HCT116 (cell line): ENCODE results near the gene PLA2R1.

Source experiments
- CEBPB ChIP-seq: IDR thresholded peaks from 2 replicates; pipeline ENCODE4 v1.6.1; 2012; ENCODE audit warnings: low read depth
- CTCF ChIP-seq, 3 experiments: fragments of 200-600 bp in 1 of 3; sonication (generic) in 1 of 3; IDR thresholded peaks in 2 of 3; conservative IDR thresholded peaks in 1 of 3; 2 replicates each; pipeline ENCODE4 v1.5.1; 2012 to 2017; ENCODE audit warnings: low read depth in 2 of 3, low read length in 2 of 3, antibody characterized with exemption in 1 of 3, borderline replicate concordance in 1 of 3, control low read depth in 1 of 3, mild to moderate bottlenecking in 1 of 3, mixed read lengths in 1 of 3, mixed run types in 1 of 3, moderate library complexity in 1 of 3; ENCODE audit not compliant: insufficient read depth in 1 of 3
- EGR1 ChIP-seq: IDR thresholded peaks from 2 replicates; pipeline ENCODE4 v1.6.1; 2012; ENCODE audit warnings: low read depth
- EZH2 ChIP-seq: fragments of 200-600 bp; sonication (generic); IDR thresholded peaks from 2 replicates; pipeline ENCODE4 v1.6.1; 2017; ENCODE audit warnings: antibody characterized with exemption, mixed run types
- MAX ChIP-seq: IDR thresholded peaks from 2 replicates; pipeline ENCODE4 v1.6.1; 2012
- POLR2A ChIP-seq: IDR thresholded peaks from 2 replicates; pipeline ENCODE4 v1.7.0; 2011; ENCODE audit warnings: borderline replicate concordance; ENCODE audit not compliant: insufficient read depth, insufficient read length; ENCODE audit errors: extremely low read depth
- POLR2AphosphoS5 ChIP-seq: IDR thresholded peaks from 2 replicates; pipeline ENCODE4 v1.6.1; 2011; ENCODE audit warnings: mild to moderate bottlenecking, low read depth, low read length, moderate library complexity
- REST ChIP-seq: IDR thresholded peaks from 2 replicates; pipeline ENCODE4 v1.6.1; 2012; ENCODE audit warnings: low read depth
- SIN3A ChIP-seq: IDR thresholded peaks from 2 replicates; pipeline ENCODE4 v1.6.1; 2012; ENCODE audit warnings: low read depth
- YY1 ChIP-seq: IDR thresholded peaks from 2 replicates; pipeline ENCODE4 v1.6.1; 2011; ENCODE audit warnings: low read length, low read depth, moderate library complexity, mild to moderate bottlenecking; ENCODE audit not compliant: insufficient replicate concordance; ENCODE audit errors: extremely low read depth
- ZNF274 ChIP-seq: fragments of 200-500 bp; sonication (Bioruptor generic); IDR thresholded peaks from 2 replicates; pipeline ENCODE4 v1.6.1; 2014; ENCODE audit warnings: mild to moderate bottlenecking, low read depth, low read length, inconsistent platforms

- TF ChIP-seq REST (no peak), CEBPB (no peak), CTCF (IDR thresholded peaks at IDR 0.05 in 2 of 3, conservative IDR thresholded peaks at IDR 0.05 in 1 of 3; ENCODE audit: borderline replicate concordance in 1 of 3, insufficient read depth in 1 of 3, low read depth in 2 of 3, low read length in 2 of 3) (no peak), ZNF274 (no peak), POLR2AphosphoS5 (no peak), YY1 (no peak), POLR2A (no peak), EGR1 (no peak), MAX (no peak), SIN3A (no peak), EZH2 (no peak)
Observed at GRCh38 chr2:159903443-159904126, 158.8 kb downstream of the PLA2R1 start.
